T-helper 17 cell (primary cell): ENCODE measurements around the gene UNC5A. TPM values are rescaled to one million over a fixed set of nuclear protein-coding genes. Genes with fewer than 3 reads are reported as not detected.

ENCODE experiments used
- ATAC-seq: fragments of 150-1000 bp; cut with Tn5 transposase; 2 replicates; pipeline ENCODE4 v1.10.0; 2021; ENCODE audit warnings: mild to moderate bottlenecking, moderate library complexity
- DNase-seq, 3 donors: peaks; one replicate each; pipeline versions ENCODE4 v3.0.0 to v3.0.0-alpha.2; 2020 to 2021
- H3K9me3 ChIP-seq: one replicate; pipeline ENCODE4 v1.7.0; 2013; ENCODE audit warnings: low read length, mild to moderate bottlenecking; ENCODE audit not compliant: control insufficient read depth, poor library complexity, severe bottlenecking
- H3K27ac Mint-ChIP-seq: one replicate; pipeline ENCODE4 v1.8.0; 2022; ENCODE audit warnings: mild to moderate bottlenecking, moderate library complexity, mixed read lengths
- H3K27me3 Mint-ChIP-seq: one replicate; pipeline ENCODE4 v1.8.0; 2022; ENCODE audit warnings: mixed read lengths
- H3K36me3 Mint-ChIP-seq: one replicate; pipeline ENCODE4 v1.8.0; 2022; ENCODE audit warnings: low read depth, mixed read lengths
- H3K4me1 Mint-ChIP-seq: one replicate; pipeline ENCODE4 v1.8.0; 2022; ENCODE audit warnings: mild to moderate bottlenecking, mixed read lengths
- H3K4me3 Mint-ChIP-seq: one replicate; pipeline ENCODE4 v1.8.0; 2022; ENCODE audit warnings: mild to moderate bottlenecking, moderate library complexity, mixed read lengths
- total RNA-seq, 4 donors: library from RNA in 2 of 4; stranded (reverse) in 2 of 4; gene quantifications; one replicate each; pipeline ENCODE4 v1.2.3 and lab custom pipeline; 2022 to 2026

UNC5A gene
- total RNA-seq, 2 donors from 2014 or later: not detected

GRCh38 chr5:176875783-176876505, 65.6 kb downstream of the UNC5A start:
- H3K4me1 Mint-ChIP-seq: peaks cover 14% of the 10 kb centered on the region
- H3K9me3 ChIP-seq: no peaks in the 10 kb centered on the region
- no peak overlapping the region for H3K4me3 Mint-ChIP-seq
- ATAC-seq (no peak), DNase-seq (no peak)
- H3K27ac Mint-ChIP-seq: no peak overlapping the region
- H3K36me3 Mint-ChIP-seq: no peaks in the 10 kb centered on the region
- peaks cover 37% of the 10 kb centered on the region for H3K27me3 Mint-ChIP-seq

- H3K27ac Mint-ChIP-seq: no peak overlapping the region
- H3K4me1 Mint-ChIP-seq: peaks cover 14% of the 10 kb centered on the region
- DNase-seq: no peak
- peaks cover 43% of the 10 kb centered on the region for H3K27me3 Mint-ChIP-seq
- no peaks in the 10 kb centered on the region for H3K9me3 ChIP-seq
- ATAC-seq: no peak
- no peak overlapping the region for H3K4me3 Mint-ChIP-seq
- no peaks in the 10 kb centered on the region for H3K36me3 Mint-ChIP-seq
These were observed 66.4 kb downstream of the UNC5A start for GRCh38 chr5:176876506-176877431.

- Mint-ChIP-seq H3K27ac (no peak overlapping the region), H3K4me3 (no peak overlapping the region), H3K4me1 (peaks cover 15% of the 10 kb centered on the region), H3K36me3 (peaks cover 2% of the 10 kb centered on the region), H3K27me3 (peaks cover 44% of the 10 kb centered on the region)
- ATAC-seq: no peak
- no peaks in the 10 kb centered on the region for H3K9me3 ChIP-seq
- DNase-seq: no peak
These were observed 67.5 kb downstream of the UNC5A start for GRCh38 chr5:176877793-176878331.

GRCh38 chr5:176878463-176878862, 68.1 kb downstream of the UNC5A start:
- H3K27ac Mint-ChIP-seq: no peak overlapping the region
- no peak for DNase-seq
- peaks cover 2% of the 10 kb centered on the region for H3K36me3 Mint-ChIP-seq
- ATAC-seq: no peak
- no peak overlapping the region for H3K4me3 Mint-ChIP-seq
- peaks cover 13% of the 10 kb centered on the region for H3K4me1 Mint-ChIP-seq
- H3K27me3 Mint-ChIP-seq: peaks cover 49% of the 10 kb centered on the region
- no peaks in the 10 kb centered on the region for H3K9me3 ChIP-seq

- DNase-seq: no peak
- Mint-ChIP-seq H3K27me3 (peaks cover 49% of the 10 kb centered on the region), H3K4me1 (peaks cover 13% of the 10 kb centered on the region), H3K36me3 (peaks cover 2% of the 10 kb centered on the region), H3K27ac (no peak overlapping the region), H3K4me3 (no peak overlapping the region)
- ATAC-seq: no peak
- H3K9me3 ChIP-seq: no peaks in the 10 kb centered on the region
These were observed 68.7 kb downstream of the UNC5A start for GRCh38 chr5:176878906-176879662.

- Mint-ChIP-seq H3K36me3 (peaks cover 2% of the 10 kb centered on the region), H3K4me1 (peaks cover 17% of the 10 kb centered on the region), H3K27me3 (peaks cover 47% of the 10 kb centered on the region), H3K4me3 (no peak overlapping the region), H3K27ac (no peak overlapping the region)
- H3K9me3 ChIP-seq: no peaks in the 10 kb centered on the region
- ATAC-seq (no peak), DNase-seq (no peak)
These were observed 69.5 kb downstream of the UNC5A start for GRCh38 chr5:176879663-176880361.

GRCh38 chr5:176880366-176881020, 70.1 kb downstream of the UNC5A start:
- H3K9me3 ChIP-seq: no peaks in the 10 kb centered on the region
- no peak overlapping the region for H3K27ac Mint-ChIP-seq
- no peak for DNase-seq
- H3K4me1 Mint-ChIP-seq: peaks cover 14% of the 10 kb centered on the region
- H3K4me3 Mint-ChIP-seq: no peak overlapping the region
- no peak for ATAC-seq
- H3K27me3 Mint-ChIP-seq: peaks cover 40% of the 10 kb centered on the region
- H3K36me3 Mint-ChIP-seq: peaks cover 2% of the 10 kb centered on the region

- H3K27me3 Mint-ChIP-seq: peaks cover 33% of the 10 kb centered on the region
- peaks cover 8% of the 10 kb centered on the region for H3K4me1 Mint-ChIP-seq
- H3K9me3 ChIP-seq: no peaks in the 10 kb centered on the region
- H3K36me3 Mint-ChIP-seq: peaks cover 2% of the 10 kb centered on the region
- H3K27ac Mint-ChIP-seq: no peak overlapping the region
- no peak for DNase-seq
- no peak for ATAC-seq
- no peak overlapping the region for H3K4me3 Mint-ChIP-seq
These were observed 70.8 kb downstream of the UNC5A start for GRCh38 chr5:176881021-176881749.

DNA sequence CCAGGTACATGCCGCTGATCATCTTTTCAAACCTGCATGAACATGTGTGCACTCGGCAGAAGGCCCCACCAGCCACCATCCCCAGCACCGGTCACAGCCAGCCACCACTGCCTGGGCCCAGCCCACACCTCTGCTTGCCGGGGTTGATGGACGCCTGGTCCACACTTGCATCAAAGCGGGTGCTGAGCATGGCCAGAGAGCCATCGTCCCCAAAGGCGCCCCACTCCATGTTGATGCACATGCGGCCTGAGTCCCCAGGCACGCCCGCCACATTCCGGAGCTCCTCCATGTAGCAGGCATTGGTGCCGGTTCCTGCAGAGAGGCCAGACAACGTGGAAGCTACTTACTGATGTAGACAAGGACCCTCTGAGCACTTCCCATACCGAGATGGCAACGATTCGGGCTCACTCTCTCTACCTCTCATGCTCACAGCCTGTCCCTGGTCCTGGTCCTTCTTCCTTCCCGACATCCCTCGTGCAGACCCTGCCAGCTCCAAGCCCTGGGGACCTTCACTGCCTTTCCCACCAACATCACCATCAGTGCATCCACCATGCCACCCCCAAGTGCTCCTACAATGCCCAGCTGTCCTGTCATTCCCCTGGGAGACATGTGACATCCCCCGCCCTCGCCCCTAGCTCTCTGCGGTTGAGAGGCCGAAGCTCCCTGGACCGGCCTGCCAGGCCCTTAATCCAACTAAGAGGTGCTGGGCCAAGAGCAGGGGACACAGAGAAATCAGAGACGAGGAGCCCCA, 71.6 kb downstream of the UNC5A start:
- H3K27ac Mint-ChIP-seq: no peak overlapping the region
- no peaks in the 10 kb centered on the region for H3K9me3 ChIP-seq
- DNase-seq (no peak), ATAC-seq (no peak)
- H3K4me1 Mint-ChIP-seq: peaks cover 8% of the 10 kb centered on the region
- H3K36me3 Mint-ChIP-seq: peaks cover 2% of the 10 kb centered on the region
- peaks cover 25% of the 10 kb centered on the region for H3K27me3 Mint-ChIP-seq
- no peak overlapping the region for H3K4me3 Mint-ChIP-seq

GRCh38 chr5:176882567-176882903, 72.2 kb downstream of the UNC5A start:
- H3K4me1 Mint-ChIP-seq: peaks cover 8% of the 10 kb centered on the region
- H3K36me3 Mint-ChIP-seq: peaks cover 2% of the 10 kb centered on the region
- H3K27ac Mint-ChIP-seq: no peak overlapping the region
- no peak overlapping the region for H3K4me3 Mint-ChIP-seq
- H3K9me3 ChIP-seq: no peaks in the 10 kb centered on the region
- no peak for ATAC-seq
- no peak for DNase-seq
- peaks cover 24% of the 10 kb centered on the region for H3K27me3 Mint-ChIP-seq
